ENCODE data around the gene NKIRAS2.

The NKIRAS2 gene

GRCh38 chr17:42026857-42027589, 7.1 kb downstream of the NKIRAS2 start:
- no peak for DNase-seq (ENCODE audit: low read depth)

GRCh38 chr17:42027590-42027889, 7.7 kb downstream of the NKIRAS2 start:
- DNase-seq (ENCODE audit: low read depth): no peak

GRCh38 chr17:42027961-42028790, 8.3 kb downstream of the NKIRAS2 start:
- no peak for DNase-seq (ENCODE audit: low read depth)

- no peak for DNase-seq (ENCODE audit: low read depth)
Observed at GRCh38 chr17:42028791-42029127, 8.9 kb downstream of the NKIRAS2 start.

GRCh38 chr17:42031584-42031983, 11.7 kb downstream of the NKIRAS2 start:
- DNase-seq (ENCODE audit: low read depth): no peak

- no peak for DNase-seq (ENCODE audit: low read depth)
Observed at GRCh38 chr17:42034059-42034458, 14.2 kb downstream of the NKIRAS2 start.

GRCh38 chr17:42038221-42038973, 18.5 kb downstream of the NKIRAS2 start:
- no peak for DNase-seq (ENCODE audit: low read depth)

GRCh38 chr17:42039794-42040763, 20.2 kb downstream of the NKIRAS2 start:
- no peak for DNase-seq (ENCODE audit: low read depth)

- no peak for DNase-seq (ENCODE audit: low read depth)
Observed at GRCh38 chr17:42040818-42041217, 20.9 kb downstream of the NKIRAS2 start.

GRCh38 chr17:42041619-42042018, 21.7 kb downstream of the NKIRAS2 start:
- DNase-seq (ENCODE audit: low read depth): no peak

- DNase-seq (ENCODE audit: low read depth): no peak
Observed at GRCh38 chr17:42042598-42043319, 22.9 kb downstream of the NKIRAS2 start.

- no peak for DNase-seq (ENCODE audit: low read depth)
Observed at GRCh38 chr17:42045719-42046118, 25.8 kb downstream of the NKIRAS2 start.

GRCh38 chr17:42047343-42047742, 27.5 kb downstream of the NKIRAS2 start:
- DNase-seq (ENCODE audit: low read depth): no peak

- DNase-seq (ENCODE audit: low read depth): no peak
Observed at GRCh38 chr17:42049834-42050392, 30.0 kb downstream of the NKIRAS2 start.

- DNase-seq (ENCODE audit: low read depth): no peak
Observed at GRCh38 chr17:42050393-42051012, 30.6 kb downstream of the NKIRAS2 start, which contains the start of gene C17orf113. Gene C17orf113, minus strand, starts transcription at chr17:42050601. Its CDS starts 7,225 bp downstream, at chr17:42043376.

- DNase-seq (ENCODE audit: low read depth): no peak
Observed at GRCh38 chr17:42051013-42051400, 31.1 kb downstream of the NKIRAS2 start.

- no peak for DNase-seq (ENCODE audit: low read depth)
Observed at GRCh38 chr17:42051645-42052044, 31.8 kb downstream of the NKIRAS2 start.

GRCh38 chr17:42052346-42052877, 32.5 kb downstream of the NKIRAS2 start:
- DNase-seq (ENCODE audit: low read depth): no peak

- DNase-seq (ENCODE audit: low read depth): no peak
Observed at GRCh38 chr17:42053731-42054500, 34.0 kb downstream of the NKIRAS2 start.

Measured in stimulated activated CD8-positive, alpha-beta memory T cell treated with anti-CD3 and anti-CD28 coated beads, Interleukin-15, amount 100 ng/mL, for 24 hours (primary cell).